HL-60 (cell line): ENCODE measurements around the gene FMNL3.

Source experiments
- POLR2AphosphoS5 ChIP-seq: IDR thresholded peaks from 2 replicates; pipeline ENCODE4 v1.6.1; 2012; ENCODE audit warnings: low read depth
- TF ChIP-seq, protein P1 (sequence below): IDR thresholded peaks from one replicate; pipeline ENCODE4 v1.5.1; 2011; ENCODE audit warnings: low read length, control low read depth, inconsistent platforms; ENCODE audit not compliant: insufficient read depth

DNA sequence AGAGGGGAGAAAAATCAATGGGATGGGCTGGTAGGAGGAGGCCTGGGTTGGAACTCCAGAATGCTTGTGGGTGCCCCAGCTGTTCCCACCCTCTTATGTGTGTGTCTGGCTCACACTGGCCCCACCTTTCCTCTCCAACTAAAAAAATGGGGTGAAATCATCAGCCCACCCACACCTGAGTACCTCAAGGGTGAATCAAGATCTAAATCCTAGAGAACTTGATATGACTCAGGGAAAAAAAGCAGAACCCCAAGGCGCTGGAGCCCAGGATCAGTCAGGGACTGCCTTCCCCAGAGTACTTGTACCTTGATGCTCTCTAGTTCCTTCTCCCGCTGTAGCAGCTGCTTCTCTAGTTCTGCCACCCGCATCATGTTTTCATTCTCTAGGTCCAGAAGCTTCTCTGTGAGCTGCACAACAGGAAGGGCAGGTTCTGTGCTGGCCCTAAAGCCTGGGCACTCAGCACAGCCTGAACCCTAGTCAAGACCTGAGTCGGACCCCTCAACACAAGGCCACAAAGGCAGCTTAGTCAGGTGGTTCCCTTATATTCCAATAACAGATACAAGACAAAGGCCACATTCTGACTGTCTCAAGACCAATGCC is 54.2 kb downstream of the FMNL3 start:
- TF ChIP-seq, protein P1, sequence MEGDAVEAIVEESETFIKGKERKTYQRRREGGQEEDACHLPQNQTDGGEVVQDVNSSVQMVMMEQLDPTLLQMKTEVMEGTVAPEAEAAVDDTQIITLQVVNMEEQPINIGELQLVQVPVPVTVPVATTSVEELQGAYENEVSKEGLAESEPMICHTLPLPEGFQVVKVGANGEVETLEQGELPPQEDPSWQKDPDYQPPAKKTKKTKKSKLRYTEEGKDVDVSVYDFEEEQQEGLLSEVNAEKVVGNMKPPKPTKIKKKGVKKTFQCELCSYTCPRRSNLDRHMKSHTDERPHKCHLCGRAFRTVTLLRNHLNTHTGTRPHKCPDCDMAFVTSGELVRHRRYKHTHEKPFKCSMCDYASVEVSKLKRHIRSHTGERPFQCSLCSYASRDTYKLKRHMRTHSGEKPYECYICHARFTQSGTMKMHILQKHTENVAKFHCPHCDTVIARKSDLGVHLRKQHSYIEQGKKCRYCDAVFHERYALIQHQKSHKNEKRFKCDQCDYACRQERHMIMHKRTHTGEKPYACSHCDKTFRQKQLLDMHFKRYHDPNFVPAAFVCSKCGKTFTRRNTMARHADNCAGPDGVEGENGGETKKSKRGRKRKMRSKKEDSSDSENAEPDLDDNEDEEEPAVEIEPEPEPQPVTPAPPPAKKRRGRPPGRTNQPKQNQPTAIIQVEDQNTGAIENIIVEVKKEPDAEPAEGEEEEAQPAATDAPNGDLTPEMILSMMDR, result no peak
- no peak for TF ChIP-seq POLR2AphosphoS5
